H4 (cell line): ENCODE data around the gene BRCC3. TPM values are rescaled to one million over a fixed set of nuclear protein-coding genes. Genes with fewer than 3 reads are reported as not detected.
A peak's percentile ranks its signal among the peaks of the same experiment; 100 is the strongest.

ENCODE experiments used
- DNase-seq: peaks from one replicate; pipeline ENCODE4 v3.0.0-alpha.2; 2015; ENCODE audit warnings: low spot score
- total RNA-seq: library from RNA; depleted of rRNA; stranded (reverse); fragments of >200 nt; shearing (Covaris generic); gene quantifications from 2 replicates; pipeline ENCODE4 v1.2.3, GENCODE V29; 2014; rRNA removed

Gene BRCC3
- 7.5 and 10.2 TPM in 2 replicates for total RNA-seq

GRCh38 chrX:155070975-155071693, at the start of gene BRCC3, which contains the start of the genes CMC4 and MTCP1:
TSS of gene BRCC3 (plus strand) at chrX:155071508. CDS start at chrX:155071528, 20 bp downstream.
TSS of gene CMC4 (minus strand) at chrX:155071136. CDS start at chrX:155064023, 7,113 bp downstream.
TSS of gene MTCP1 (minus strand) at chrX:155071136. CDS start at chrX:155066010, 5,126 bp downstream.
- peak; percentile 67 for DNase-seq

DNA sequence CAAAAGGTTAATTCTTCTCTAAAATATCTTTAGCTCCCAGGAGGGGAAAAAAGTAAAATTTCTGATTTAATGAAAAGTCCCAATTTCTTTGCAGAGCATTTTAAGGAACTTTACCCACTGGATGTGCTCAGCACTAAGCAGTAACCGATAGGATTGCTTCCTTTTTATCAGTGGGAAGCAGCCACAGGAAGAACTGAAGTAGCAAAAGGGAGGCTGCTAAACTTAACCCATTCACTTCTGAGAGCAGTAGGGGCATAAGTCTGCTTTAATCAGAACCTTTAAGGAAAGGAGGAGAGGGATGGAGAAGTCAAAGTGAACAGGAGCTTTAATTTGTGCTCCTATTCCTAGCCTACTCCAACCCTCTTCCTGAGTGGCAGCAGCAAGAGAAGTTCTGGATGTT, 48.7 kb upstream of the BRCC3 start, which contains the start of gene F8:
Gene F8 (minus strand): TSS at position 139 of the 400 bp plus-strand sequence. CDS start 171 bp downstream, outside the sequence.
- no peak for DNase-seq

DNA sequence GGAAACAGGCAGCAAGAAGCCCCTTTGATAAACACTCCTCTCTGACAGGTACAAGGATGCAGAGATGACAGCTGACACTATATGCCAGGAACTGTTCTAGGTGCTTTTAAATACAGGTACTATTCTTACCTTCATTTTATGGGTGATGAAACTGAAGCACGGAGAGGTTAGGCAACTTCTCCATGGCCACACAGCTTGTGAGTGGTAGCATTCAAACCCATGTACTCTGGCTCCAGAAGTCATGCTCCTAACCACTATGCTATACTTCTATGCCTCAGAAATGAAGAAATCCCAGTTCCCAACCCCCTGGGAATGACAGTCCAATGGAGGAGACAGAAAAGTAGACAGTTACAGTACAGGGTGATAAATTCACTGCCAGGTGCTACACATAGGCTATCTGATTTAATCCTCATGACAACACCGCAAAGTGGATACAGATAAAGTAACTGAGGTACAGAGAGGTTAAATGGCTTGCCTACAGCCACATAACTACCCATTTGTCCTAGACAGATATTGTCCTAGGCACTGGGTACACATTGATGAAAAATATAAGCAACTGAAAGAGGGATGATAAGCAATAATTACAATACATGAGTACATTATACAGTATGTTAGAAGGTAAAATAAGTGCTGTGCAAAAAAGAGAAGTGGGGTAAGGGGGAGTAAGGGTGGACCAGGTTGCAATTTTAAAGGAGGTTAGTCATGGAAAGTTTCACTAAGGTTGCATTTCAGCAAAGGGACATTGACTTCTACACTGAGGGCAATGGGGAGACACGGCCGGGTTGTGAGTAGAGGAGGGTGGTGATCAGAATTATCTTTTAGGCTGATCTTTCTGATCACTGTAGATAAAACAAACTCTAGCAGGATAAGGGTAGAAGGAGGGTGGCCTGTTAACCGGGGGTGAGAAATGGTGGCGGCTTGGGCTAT, 47.1 kb upstream of the BRCC3 start:
- DNase-seq = no peak

GRCh38 chrX:155026420-155026726, 44.9 kb upstream of the BRCC3 start:
- DNase-seq = no peak

DNA sequence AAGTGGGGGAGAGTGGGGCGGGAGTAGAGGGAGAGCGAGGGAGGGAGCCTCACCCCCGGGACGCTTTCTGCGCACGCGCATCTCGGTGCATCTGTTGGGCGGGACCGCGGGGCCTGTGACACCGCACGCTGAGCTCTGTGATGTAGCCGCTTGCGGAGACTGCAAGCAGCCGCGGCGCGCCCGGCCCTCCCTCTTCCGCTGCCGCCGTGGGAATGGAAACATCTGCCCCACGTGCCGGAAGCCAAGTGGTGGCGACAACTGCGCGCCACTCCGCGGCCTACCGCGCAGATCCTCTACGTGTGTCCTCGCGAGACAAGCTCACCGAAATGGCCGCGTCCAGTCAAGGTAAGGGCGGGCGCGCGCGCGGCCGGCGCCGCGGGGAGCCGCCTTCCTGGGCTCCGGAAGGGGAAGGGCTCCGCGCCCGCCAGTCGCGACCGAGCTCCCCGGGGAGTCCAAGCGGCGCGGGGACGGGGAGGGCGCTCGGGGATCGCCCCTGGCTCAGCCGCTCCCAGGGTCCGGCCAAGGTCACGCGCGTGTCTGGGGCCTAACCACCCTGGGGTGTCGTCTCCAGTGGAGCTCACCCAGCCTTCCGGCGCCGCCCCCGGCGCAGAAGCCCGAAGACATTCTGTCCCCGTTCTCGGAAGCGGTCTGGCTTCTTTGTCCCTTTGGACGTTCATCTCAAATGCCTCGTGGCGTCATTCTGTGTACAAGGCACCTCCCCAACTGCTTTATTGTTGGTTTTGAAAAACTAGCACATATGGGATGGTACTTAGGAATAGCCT, 44.4 kb upstream of the BRCC3 start, which contains the start of gene FUNDC2:
Gene FUNDC2 (plus strand): TSS at position 118 of the 782 bp plus-strand sequence. CDS start 95 bp downstream, at position 213.
- DNase-seq = peak; percentile 94

DNA sequence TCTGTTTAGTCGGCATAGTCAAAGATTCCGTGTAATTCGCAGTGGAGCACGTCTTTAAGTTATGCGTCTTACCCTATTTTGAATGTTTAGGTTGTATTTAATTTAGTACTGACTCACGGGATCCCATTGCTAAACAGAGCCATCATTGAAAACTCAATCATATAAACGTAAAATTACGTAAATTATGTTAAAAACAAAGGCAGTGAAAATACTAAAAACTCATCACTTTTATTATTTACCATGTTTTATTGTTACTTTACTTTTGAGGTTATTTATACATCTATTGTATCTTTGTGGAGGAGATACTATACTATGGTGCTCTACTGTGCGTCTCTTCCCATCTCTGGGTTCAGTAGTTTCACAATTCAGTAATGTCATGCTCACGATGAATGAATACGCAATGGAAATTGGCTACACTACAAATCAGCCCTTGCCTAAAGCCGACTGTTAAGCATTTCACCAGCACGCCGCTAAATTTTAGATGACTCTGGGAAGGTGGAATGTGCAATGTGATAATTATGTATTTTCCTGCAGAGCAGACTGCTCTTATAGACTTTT, 43.7 kb upstream of the BRCC3 start:
- DNase-seq = peak; percentile 38

GRCh38 chrX:155028129-155028528, 43.2 kb upstream of the BRCC3 start:
- no peak for DNase-seq

DNA sequence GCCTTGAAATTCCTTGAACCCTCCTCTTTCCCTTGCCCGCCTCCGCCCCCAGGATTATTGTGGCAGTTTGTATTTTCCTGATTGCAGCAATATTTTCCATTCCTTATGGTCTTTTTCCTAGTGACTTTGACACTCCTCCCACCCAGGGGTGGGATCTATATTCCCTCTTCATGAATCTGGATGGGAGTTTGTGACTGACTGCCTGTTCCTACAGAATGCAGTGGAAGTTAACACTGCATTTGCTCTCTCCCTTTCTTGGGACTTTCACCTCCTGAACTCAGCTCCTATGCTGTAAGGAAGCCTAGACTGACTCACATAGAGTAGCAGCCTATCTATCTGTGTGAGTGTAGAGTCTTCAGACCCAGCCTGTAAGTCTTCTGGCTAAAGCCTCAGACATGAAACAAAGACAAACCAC, 42.4 kb upstream of the BRCC3 start:
- no peak for DNase-seq

DNA sequence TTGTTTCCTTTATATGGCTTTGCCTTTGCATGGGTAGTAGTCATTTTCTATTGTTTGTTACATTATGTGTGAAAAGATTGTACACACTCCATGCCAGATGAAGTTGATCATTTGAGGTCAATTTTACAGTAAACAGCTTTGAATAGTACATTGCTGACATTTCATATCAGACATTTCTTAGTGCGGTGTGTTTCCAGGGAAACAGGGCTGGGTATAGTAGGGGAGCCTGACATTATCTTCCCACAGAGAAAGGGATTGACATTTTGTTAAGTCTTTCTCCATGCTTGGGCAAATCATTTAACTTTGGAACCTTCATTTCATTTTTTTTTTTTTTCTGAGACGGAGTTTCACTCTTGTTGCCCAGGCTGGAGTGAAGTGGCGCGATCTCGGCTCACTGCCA, 39.7 kb upstream of the BRCC3 start:
- no peak for DNase-seq

DNA sequence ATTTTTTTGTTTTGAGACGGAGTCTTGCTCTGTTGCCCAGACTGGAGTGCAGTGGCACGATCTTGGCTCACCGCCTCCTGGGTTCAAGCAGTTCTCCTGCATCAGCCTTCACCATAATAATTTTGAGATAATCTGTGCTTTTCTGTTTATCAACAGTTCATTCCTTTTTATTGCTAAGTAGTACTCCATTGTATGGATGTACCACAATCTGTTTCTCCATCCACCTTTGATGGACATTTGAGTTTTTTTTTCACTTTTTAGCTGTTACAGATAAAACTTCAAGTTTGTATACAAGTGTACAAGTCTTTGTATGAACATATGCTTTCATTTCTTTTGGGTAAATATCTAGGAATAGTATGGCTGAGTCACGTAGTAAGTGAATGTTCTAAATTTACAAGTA, 35.6 kb upstream of the BRCC3 start:
- no peak for DNase-seq

- no peak for DNase-seq
These were observed 25.0 kb upstream of the BRCC3 start for GRCh38 chrX:155046129-155046810.

DNA sequence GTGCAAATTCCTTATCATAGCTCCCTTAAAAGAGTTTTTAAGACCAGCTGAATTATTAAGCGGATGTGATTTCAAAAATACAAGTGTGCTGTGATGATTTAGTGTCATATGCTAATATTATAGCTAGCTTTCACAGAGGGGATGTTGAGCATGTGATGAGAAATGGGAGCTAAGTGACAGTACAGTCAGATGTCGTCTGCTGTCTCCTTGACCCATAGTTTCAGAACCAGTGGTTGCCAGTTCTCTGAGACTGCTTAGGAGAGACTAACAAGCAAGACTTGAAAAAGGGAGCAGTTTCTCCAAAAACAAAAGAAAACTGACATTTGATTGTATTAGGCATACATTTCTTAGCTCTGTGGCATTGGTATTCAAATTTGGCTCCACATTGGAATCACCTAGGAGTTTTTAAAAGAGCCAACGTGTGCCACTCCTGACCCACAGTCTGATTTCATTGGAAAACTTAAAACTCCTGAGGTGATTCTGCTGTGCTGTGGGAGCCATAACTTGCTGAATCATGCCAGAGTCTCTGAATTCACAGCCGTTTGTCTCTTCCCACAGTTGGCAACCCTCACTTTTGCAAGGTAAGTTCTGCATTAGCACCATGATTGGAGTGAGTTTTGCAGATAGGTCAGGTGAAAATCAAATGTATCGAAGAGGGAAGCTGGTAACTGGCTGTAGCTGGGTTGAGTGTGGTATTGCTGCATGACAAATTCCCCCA, 24.3 kb upstream of the BRCC3 start:
- DNase-seq = no peak

- DNase-seq = peak; percentile 42
These were observed 22.2 kb upstream of the BRCC3 start for GRCh38 chrX:155048977-155049619.

DNA sequence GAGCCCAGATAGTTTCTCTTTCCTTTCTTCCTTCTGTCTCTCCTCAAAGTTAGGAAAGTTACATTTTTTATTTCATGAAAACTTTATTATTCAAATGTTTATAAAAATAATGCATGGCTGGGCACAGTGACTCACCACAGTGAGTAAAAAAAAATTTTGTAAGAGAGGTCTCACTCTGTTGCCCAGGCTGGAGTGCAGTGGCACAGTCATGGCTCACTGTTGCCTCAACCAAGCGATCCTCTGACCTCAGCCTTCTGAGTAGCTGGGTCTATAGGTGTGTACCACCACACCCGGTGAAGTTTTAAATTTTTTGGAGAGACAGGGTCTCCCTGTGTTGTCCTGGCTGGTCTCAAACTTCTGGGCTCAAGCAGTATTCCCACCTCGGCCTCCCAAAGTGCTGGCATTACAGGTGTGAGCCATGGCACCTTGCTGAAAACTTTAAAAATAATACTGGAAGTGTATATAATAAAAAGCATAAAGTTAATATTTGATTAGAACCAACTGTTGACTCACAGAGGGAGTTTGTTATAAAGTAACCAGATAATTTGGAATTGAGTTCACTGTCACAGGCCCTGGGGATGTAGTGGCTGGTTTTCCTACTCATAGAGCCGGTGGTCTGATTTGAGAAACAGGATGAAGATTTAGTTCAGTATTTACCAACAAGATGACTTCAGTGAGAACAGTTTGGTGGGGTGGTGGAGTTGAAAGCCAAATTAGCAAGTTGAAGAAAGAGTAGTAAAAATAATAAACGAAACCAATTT, 18.4 kb upstream of the BRCC3 start:
- DNase-seq = no peak

GRCh38 chrX:155053656-155054055, 17.7 kb upstream of the BRCC3 start:
- DNase-seq = no peak

- no peak for DNase-seq
These were observed 17.1 kb upstream of the BRCC3 start for GRCh38 chrX:155054255-155054654.

- no peak for DNase-seq
These were observed 15.8 kb upstream of the BRCC3 start for GRCh38 chrX:155055494-155055893.

DNA sequence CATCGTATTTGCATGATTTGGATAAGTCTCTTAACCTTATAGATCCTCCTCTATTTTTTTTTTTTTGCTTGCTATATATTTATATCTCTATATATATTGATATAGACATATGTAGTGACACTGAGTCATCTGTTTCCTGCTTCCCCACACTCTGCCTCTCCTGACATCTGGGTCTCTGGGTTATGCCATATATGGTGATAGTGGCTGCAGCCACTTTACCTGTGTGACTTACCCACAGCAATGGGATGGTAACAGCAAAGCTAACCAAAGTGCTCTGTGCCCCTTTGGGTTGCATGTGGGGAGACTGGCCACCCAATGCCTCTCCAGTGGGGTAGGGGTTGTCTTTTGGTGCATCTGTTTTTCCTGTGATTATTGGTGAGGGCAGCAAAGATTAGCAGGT, 14.8 kb upstream of the BRCC3 start:
- no peak for DNase-seq
